Measurements from ENCODE around the gene HPCA.

HPCA gene

DNA sequence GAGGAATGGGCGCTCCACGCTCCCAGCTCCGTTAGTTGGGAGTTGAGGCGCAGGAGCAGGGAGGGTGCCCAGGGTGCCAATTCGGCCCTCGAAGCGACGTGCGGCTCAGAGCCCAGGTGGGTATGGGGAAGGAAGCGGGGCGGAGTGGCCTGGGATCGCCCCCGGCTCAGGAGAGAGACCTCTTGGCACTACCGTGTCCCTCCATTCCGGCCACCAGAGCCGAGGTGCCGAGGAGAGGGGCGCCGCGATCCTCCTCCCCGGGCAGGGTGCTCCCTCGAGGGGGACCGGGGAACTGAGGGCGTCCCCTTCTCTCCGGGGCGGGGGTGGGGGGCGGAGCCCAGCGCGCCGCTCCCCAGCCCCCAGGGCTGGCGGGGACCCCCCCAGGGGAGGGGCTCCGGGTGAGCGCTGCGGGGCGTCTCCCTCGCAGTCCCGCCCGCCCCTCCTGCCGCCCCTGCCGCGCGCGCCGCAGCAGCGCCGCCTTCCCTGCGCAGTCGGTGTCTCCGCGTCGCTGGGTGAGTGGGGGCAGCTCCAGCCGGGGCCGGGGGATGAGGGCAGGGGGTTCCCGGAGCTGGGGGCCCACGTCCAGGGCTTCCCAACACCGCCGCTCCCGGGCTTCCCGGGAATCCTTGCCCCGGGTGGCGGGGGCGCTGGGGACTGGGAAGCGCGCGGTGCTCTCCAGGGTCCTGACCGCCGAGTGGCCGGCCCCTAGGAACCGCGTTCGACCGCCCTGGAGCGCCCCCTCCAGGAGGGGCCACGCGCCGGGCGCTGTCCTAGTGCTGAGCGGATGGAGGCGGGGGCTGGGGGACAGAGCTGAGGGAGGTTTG is at the start of gene HPCA:
TSS of gene HPCA (plus strand) at position 488 of the 824 bp plus-strand sequence. CDS start 2,408 bp downstream, outside the sequence.
- DNase-seq = peak; percentile 71
- H3K27ac Mint-ChIP-seq = no peak within 1 kb of the TSS
- no peaks in the 10 kb centered on the region for H3K36me3 Mint-ChIP-seq
- H3K27me3 Mint-ChIP-seq = peaks cover 93% of the 10 kb centered on the region
- H3K4me1 Mint-ChIP-seq = peaks cover 4% of the 10 kb centered on the region
- no peak within 1 kb of the TSS for H3K4me3 Mint-ChIP-seq
- H3K9me3 Mint-ChIP-seq = no peaks in the 10 kb centered on the region
- CTCF ChIA-PET = interaction anchor here (0.7 to 1.5 kb wide), 5 partner anchors 8 to 22 kb away, joined by 3 to 7 read pairs (median 3); no protein-coding TSS in a partner anchor

DNA sequence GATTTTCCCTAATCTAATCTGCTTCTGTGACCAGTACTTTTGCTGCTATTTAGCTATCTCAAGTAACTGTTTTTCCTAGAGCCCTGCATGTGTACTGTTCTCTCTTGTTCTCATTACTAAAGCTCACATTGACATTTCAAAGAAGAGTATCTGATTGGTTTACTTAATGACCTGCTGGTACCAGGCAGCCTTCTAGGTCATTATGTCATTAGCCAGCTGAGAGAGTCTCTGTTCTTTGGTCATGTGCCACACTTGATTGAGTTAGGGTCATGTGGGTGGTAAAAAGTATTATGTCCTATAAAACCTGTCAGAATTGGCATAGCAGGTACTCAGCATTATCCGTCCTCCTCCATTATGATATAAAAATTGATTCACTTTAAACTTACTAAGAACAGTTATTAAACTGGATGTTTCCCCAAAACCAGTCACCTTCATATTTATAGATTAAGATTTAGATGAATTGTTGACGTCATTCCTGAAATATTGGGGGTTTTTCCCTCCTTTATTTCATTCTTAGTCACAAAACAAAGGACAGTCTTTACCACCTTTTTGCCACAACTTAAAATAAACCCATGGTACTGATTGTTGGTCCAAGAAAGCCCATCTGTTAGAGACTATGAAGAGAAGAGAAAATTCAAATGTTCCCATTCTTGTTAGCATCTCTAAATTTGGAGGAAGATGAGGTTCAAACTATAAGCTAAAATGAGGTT is 37.8 kb upstream of the HPCA start:
- Mint-ChIP-seq H3K27ac (no peak overlapping the region), H3K36me3 (peaks cover 27% of the 10 kb centered on the region), H3K9me3 (no peaks in the 10 kb centered on the region), H3K4me1 (no peaks in the 10 kb centered on the region), H3K27me3 (no peaks in the 10 kb centered on the region), H3K4me3 (no peak overlapping the region)
- CTCF ChIA-PET = interaction anchor here (0.6 kb wide), 1 partner anchor 14 kb away, joined by 3 read pairs; no protein-coding TSS in a partner anchor
- no peak for DNase-seq

DNA sequence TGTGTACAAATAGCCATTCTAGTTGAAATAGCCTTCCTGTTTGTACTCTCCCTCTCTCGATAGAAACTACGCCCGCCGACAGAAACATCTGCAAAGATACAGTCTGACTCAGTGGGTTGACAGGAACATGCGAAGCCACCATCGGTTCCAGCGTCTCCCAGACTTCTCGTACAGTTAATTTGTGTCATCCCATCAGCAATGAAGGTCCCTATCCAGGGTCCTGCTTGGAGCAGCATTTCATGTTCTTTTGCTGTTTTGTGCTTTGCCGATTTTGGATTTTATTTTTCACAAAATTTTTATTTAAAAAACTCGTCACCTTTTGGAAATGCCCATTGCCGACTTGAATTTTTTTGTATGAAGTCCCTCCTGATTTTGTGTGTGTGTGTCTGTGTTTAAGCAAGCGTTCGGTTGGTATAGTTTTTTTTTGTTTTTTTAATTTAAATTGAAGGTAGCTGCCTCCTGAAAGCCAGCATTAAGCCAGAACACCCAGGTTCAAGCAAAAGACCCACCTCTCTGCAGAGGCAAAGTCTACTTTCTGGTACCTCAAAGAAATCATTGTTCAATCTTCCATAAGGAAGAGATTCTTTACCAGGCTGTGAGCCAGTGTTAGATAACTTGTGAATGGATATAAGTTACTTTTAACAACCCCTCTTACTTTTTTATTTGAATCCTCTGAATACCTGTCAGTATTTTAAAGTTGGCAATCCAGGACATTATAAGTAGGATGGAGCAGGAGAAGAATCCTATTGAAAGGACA is 30.3 kb upstream of the HPCA start:
- Mint-ChIP-seq H3K36me3 (peaks cover 50% of the 10 kb centered on the region), H3K27me3 (no peaks in the 10 kb centered on the region), H3K27ac (no peak overlapping the region), H3K4me3 (no peak overlapping the region), H3K9me3 (no peaks in the 10 kb centered on the region), H3K4me1 (no peaks in the 10 kb centered on the region)
- CTCF ChIA-PET = no interaction called here
- DNase-seq = no peak

DNA sequence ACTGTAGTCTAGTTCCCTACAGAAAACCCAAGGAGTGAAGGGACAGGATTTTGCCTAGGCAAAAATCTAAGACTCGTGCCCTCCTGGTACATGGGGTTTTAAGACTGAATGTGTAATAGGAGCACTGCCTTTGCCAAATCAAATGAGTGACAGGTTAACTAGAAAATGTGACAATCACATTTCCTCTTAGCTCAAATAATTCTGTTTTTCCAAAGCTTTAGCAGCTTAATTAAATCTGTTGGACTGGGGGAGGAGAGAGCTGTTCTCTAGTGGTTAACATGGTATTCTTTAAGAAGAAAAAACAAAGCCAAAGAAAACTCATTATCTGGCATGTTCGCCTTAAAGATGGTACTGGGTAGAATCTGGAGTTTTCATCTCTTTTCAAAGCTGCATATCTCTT is 28.2 kb upstream of the HPCA start:
- Mint-ChIP-seq H3K9me3 (no peaks in the 10 kb centered on the region), H3K27ac (no peak overlapping the region)
- CTCF ChIA-PET = interaction anchor here (0.5 to 1.7 kb wide), 2 partner anchors 17 to 1240 kb away, joined by 3 to 4 read pairs; no protein-coding TSS in a partner anchor

DNA sequence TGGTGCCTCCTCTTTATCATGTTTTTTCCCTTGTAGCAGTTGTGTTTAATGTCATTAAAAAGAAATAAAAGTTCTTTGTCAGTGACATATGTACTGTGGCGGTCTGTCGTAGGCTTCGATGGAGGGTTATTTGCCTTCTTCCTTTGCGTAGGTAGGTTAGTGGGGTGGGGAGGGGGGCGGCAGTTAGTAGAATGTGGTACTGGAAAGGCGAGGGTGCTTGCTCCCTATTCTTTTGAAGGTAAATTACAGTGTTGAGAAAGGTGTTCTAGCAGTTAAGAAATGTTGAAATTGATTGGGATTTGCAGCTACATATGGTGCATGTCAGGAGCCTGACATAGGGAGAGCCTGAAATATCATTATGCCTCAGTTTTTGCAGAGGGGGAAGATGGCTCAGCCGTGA is 27.5 kb upstream of the HPCA start:
- CTCF ChIA-PET = interaction anchor here (0.5 kb wide), 1 partner anchor 1240 kb away, joined by 3 read pairs; no protein-coding TSS in a partner anchor
- Mint-ChIP-seq H3K27me3 (no peaks in the 10 kb centered on the region), H3K36me3 (peaks cover 58% of the 10 kb centered on the region)

More for the DNA sequence above, 28.2 kb upstream of the HPCA start:
- no peak overlapping the region for H3K4me3 Mint-ChIP-seq
- peaks cover 59% of the 10 kb centered on the region for H3K36me3 Mint-ChIP-seq
- no peak for DNase-seq
- H3K27me3 Mint-ChIP-seq = no peaks in the 10 kb centered on the region
- no peaks in the 10 kb centered on the region for H3K4me1 Mint-ChIP-seq

DNA sequence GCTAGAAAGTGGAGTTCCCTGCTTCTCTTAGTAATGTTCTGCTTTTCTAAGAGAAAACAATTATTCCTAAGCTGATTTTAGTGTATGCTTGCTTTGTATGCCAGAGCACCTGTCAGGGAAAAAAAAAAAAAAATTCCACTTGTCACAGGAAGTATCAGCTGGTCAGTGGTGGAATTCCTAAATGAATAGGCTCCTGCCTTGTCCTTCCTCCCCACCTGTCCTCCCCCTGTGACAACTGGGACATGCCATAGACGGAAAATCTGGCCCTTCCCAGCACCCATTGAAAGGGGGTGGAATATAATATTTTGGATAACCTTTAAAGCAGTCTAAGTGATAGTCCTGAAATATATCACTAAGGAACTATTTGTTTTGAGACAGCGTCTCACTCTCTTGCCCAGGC is 26.4 kb upstream of the HPCA start:
- peaks cover 53% of the 10 kb centered on the region for H3K36me3 Mint-ChIP-seq
- H3K27me3 Mint-ChIP-seq = no peaks in the 10 kb centered on the region
- CTCF ChIA-PET = interaction anchor here (3.0 kb wide), 1 partner anchor 16 kb away, joined by 12 read pairs; no protein-coding TSS in a partner anchor
- H3K9me3 Mint-ChIP-seq = no peaks in the 10 kb centered on the region
- no peak overlapping the region for H3K27ac Mint-ChIP-seq
- no peak for DNase-seq
- no peak overlapping the region for H3K4me3 Mint-ChIP-seq
- H3K4me1 Mint-ChIP-seq = no peaks in the 10 kb centered on the region

More for the DNA sequence above, 27.5 kb upstream of the HPCA start:
- H3K27ac Mint-ChIP-seq = no peak overlapping the region
- no peak overlapping the region for H3K4me3 Mint-ChIP-seq
- no peak for DNase-seq
- H3K4me1 Mint-ChIP-seq = no peaks in the 10 kb centered on the region
- H3K9me3 Mint-ChIP-seq = no peaks in the 10 kb centered on the region

DNA sequence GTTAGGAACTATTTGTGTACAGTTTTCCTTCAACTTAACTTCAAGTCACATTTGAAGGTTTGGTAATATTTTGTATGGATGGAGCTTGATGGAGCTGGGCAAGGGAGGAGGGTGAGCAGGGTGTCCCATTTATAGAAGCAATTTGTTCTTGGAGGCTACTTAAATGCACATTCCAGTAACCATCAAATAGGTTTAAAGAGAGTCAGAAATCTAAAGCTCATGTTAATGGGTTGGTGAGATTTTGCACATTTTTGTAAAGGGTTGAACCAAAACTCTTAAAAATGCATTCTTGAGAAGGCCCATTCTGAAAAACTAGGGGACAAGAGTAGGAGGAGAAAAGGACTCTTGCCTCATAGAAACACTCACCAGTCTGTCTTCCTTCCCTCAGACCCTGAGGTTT is 25.7 kb upstream of the HPCA start:
- no peak overlapping the region for H3K4me3 Mint-ChIP-seq
- no peaks in the 10 kb centered on the region for H3K4me1 Mint-ChIP-seq
- no peaks in the 10 kb centered on the region for H3K9me3 Mint-ChIP-seq
- no peak overlapping the region for H3K27ac Mint-ChIP-seq
- CTCF ChIA-PET = interaction anchor here (1.8 to 3.0 kb wide), 2 partner anchors 9 to 16 kb away, joined by 6 to 12 read pairs; no protein-coding TSS in a partner anchor
- no peak for DNase-seq
- peaks cover 53% of the 10 kb centered on the region for H3K36me3 Mint-ChIP-seq
- no peaks in the 10 kb centered on the region for H3K27me3 Mint-ChIP-seq

DNA sequence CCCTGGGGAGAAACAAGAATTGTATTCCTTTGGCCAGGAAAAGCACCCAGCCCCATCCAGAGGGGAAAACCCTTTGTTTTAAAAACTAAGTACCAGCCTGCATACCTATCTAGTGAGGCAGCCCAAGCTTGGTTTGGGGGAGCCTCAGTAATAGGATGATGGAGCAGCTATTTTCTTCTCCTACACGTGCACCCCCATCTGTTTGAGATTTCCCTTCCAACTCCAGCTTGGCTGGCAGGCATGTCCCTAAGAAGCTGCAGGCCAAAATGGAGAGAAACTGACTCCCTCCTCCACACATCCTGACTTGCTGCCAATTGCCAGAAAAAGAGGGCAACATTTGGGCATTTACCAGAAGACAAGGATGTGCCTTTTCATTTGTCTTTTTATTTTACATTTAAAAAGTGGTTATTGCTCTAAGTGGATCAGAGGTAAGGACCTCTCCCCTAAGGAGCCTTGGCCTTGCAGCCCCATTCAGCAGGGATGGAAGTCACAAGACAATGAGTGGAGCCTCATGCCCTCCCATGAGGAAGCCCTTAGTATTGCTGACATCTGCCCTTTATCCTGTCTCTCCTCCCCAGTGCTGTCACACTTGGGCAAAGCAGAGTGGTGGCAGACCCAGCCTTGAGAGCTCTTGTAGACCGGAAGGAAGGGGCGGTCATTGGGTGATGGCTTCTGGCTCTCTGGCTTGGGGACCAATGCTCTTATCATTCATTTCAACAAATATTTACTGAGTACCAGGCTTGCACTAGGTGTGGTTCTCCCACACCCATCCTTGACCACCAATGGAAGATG is 24.2 kb upstream of the HPCA start:
- no peak overlapping the region for H3K27ac Mint-ChIP-seq
- H3K9me3 Mint-ChIP-seq = no peaks in the 10 kb centered on the region
- no peak overlapping the region for H3K4me3 Mint-ChIP-seq
- no peaks in the 10 kb centered on the region for H3K4me1 Mint-ChIP-seq
- DNase-seq = no peak
- H3K36me3 Mint-ChIP-seq = peaks cover 46% of the 10 kb centered on the region
- CTCF ChIA-PET = interaction anchor here (1.0 to 3.0 kb wide), 5 partner anchors 10 to 221 kb away, joined by 3 to 12 read pairs (median 6); no protein-coding TSS in a partner anchor
- no peaks in the 10 kb centered on the region for H3K27me3 Mint-ChIP-seq

DNA sequence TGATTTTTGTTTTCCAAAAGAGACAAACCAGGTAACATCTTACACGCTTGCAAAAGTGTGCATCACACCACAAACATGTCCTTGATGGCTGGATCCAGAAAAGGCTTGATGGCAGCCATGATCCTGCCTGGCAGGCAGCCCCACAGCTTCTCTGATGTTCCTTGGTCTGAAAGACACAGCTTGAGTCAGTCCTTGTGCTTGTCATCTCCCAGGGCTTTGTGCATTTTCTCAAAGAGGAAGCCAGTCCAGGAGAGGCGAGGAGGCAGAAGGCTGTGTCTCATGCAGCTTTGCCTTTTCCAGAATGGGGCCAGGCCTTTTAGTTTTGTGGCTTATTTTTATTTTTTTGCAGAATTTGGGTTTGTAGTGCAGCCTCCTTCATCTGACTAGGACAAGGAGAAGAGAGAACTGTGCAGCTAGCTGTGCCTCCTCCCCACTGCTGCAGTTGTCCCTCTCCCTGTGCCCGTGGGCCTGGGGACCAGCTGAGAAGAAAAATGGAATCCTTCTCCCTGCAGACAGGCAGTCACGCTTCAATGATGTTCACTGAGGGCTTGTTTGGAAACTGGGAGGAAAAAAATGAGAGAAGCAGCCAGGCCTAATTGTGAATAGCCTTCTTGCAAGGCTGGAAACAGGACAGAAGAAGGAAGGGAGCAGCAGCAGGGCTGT is 22.9 kb upstream of the HPCA start:
- Mint-ChIP-seq H3K27me3 (peaks cover 9% of the 10 kb centered on the region), H3K4me1 (no peaks in the 10 kb centered on the region), H3K36me3 (peaks cover 39% of the 10 kb centered on the region), H3K9me3 (no peaks in the 10 kb centered on the region), H3K27ac (no peak overlapping the region), H3K4me3 (no peak overlapping the region)
- DNase-seq = no peak
- CTCF ChIA-PET = interaction anchor here (2.0 kb wide), 1 partner anchor 9 kb away, joined by 11 read pairs; no protein-coding TSS in a partner anchor

DNA sequence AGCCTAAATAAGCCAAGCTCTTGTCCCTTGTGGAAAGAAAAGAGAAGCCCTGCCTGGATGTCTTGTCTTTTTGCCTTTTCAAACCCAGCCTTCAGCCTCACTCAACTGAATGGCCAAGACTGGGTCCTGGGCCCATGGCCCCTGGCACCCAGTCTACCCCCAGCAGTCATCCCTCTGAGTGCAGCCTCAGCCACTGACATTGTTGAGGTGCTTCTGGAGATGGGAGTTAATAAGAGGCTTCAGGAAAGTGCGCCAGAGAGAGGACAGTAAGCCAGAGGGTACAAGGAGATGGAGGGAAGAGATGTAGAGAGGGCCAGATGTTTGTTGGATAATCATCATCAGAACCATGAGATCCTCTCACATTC is 22.4 kb upstream of the HPCA start:
- no peak for DNase-seq
- Mint-ChIP-seq H3K36me3 (peaks cover 42% of the 10 kb centered on the region), H3K27ac (peak overlapping the region; percentile 53), H3K9me3 (no peaks in the 10 kb centered on the region), H3K27me3 (peaks cover 12% of the 10 kb centered on the region), H3K4me3 (no peak overlapping the region), H3K4me1 (no peaks in the 10 kb centered on the region)
- CTCF ChIA-PET = interaction anchor here (2.0 kb wide), 1 partner anchor 8 kb away, joined by 11 read pairs; no protein-coding TSS in a partner anchor

DNA sequence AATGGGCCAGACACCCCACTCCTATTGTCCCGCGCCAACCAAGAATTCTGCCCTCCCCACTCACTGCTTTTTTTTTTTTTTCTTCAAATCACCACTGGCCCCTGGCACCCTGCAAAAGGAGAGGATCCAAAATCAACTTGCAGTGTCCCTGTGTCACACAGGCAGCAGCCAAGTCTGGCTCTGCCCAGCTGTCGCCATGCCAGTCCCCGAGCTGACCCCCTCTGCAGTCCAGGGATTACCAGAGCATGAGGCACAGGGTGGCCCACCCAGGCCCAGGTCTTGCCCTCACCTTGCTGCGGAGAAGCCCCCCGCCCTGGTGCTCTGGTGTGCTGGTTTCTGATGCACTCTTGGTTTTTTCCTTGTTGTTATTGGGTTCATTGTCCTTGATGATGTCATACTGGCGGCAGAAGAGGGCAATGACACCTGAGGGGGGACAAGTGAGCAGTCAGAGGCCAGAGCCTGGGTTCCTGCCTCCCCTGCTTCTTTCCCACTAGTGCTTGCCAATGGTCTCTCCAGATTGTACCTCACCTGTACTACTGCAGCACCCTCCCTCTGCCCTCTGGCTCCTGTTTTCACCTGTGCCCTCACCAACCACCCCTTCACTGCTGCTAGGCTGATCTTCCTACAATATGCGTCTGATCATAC is 21.8 kb upstream of the HPCA start:
- H3K27ac Mint-ChIP-seq = no peak overlapping the region
- H3K9me3 Mint-ChIP-seq = no peaks in the 10 kb centered on the region
- no peak overlapping the region for H3K4me3 Mint-ChIP-seq
- peaks cover 46% of the 10 kb centered on the region for H3K36me3 Mint-ChIP-seq
- H3K27me3 Mint-ChIP-seq = peaks cover 19% of the 10 kb centered on the region
- no peak for DNase-seq
- H3K4me1 Mint-ChIP-seq = no peaks in the 10 kb centered on the region
- CTCF ChIA-PET = interaction anchor here (2.0 kb wide), 1 partner anchor 8 kb away, joined by 11 read pairs; no protein-coding TSS in a partner anchor

DNA sequence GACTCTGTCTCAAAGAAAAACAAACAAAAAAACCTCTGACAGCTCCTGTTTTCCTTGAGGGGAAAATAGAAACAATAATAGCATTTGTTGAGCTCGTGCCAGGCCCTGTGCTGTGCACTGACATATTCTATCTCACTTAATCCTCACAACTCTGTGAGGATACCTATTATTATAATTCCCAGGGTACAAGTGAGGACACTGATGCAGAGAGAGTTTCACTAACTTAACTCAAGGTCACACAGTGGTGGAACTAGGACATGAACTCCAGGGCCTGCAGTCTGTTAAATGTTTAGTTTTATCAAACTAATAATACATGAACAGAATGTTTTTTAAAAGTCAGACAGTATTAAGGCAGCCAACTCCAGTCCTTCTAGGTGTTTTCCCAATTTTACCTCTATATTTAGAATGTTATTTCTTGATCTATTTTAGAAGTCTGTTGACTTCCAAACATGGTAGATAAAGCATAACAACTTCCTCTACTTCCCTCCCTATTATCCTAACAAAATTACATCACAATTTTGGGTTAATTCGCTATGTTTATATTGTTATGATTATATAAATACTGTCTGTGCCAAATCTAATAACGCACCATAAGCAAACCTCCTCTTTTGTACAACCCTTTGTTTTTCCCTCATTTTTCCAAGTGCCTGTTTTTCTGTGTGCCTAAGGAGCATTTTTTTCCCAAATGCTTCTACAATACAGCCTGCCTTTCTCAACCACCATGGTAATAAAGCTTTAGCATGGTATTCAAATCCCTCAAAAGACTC is 20.5 kb upstream of the HPCA start:
- CTCF ChIA-PET = interaction anchor here (0.6 to 2.5 kb wide), 3 partner anchors 10 to 708 kb away, joined by 3 to 10 read pairs (median 3); no protein-coding TSS in a partner anchor
- Mint-ChIP-seq H3K4me3 (no peak overlapping the region), H3K9me3 (no peaks in the 10 kb centered on the region), H3K36me3 (peaks cover 40% of the 10 kb centered on the region), H3K4me1 (peaks cover 7% of the 10 kb centered on the region), H3K27ac (no peak overlapping the region), H3K27me3 (peaks cover 29% of the 10 kb centered on the region)
- no peak for DNase-seq

All from activated naive CD4-positive, alpha-beta T cell treated with anti-CD3 and anti-CD28 coated beads, Interleukin-2, amount 10 ng/mL, durations not matched to agents 7 days and 5 days (primary cell).